PC-3 (cell line): ENCODE results near the gene PFN3.
"Not testable (repeated sequence)": the region's sequence is repeated elsewhere in the genome, so short reads cannot be mapped to it uniquely, and the experiment has no call there.

Experiments
- CTCF ChIP-seq: fragments of 300-600 bp; sonication (generic); conservative IDR thresholded peaks from 2 replicates; pipeline ENCODE4 v1.5.1; 2017; ENCODE audit warnings: antibody characterized with exemption, low read depth, mild to moderate bottlenecking, low read length
- EZH2 ChIP-seq: fragments of 300-600 bp; sonication (generic); IDR thresholded peaks from one replicate; pipeline ENCODE4 v1.6.1; 2017; ENCODE audit warnings: antibody characterized with exemption, mild to moderate bottlenecking, low read length; ENCODE audit not compliant: unreplicated experiment

- not testable (repeated sequence) for TF ChIP-seq CTCF, EZH2
These were observed 16.6 kb upstream of the PFN3 start for GRCh38 chr5:177417081-177417480.
